AG04449 (cell line): ENCODE data around the gene PAPSS1.
"Not testable (repeated sequence)": the region's sequence is repeated elsewhere in the genome, so short reads cannot be mapped to it uniquely, and the experiment has no call there.

Experiments used
- CTCF ChIA-PET: fragments of 350-600 bp; formaldehyde crosslinking; extraction: SDS; loops from one replicate; lab custom pipeline; 2021; ENCODE audit warnings: antibody characterized with exemption; lab: Yijun Ruan, JAX
- POLR2A ChIA-PET: fragments of 400-600, 350-600 bp; formaldehyde crosslinking; extraction: SDS; loops from one replicate; lab custom pipeline; 2020; ENCODE audit warnings: antibody characterized with exemption, inconsistent platforms; lab: Yijun Ruan, JAX
- DNase-seq: peaks from one replicate; pipeline ENCODE4 v3.0.0-alpha.2; 2010; ENCODE audit warnings: low read depth, low spot score
- H3K4me3 ChIP-seq: 2 replicates; pipeline ENCODE4 v1.5.1; 2011; ENCODE audit warnings: low read depth, mild to moderate bottlenecking, control low read depth, low read length
- TF ChIP-seq, protein P1 (sequence below): IDR thresholded peaks from one replicate; pipeline ENCODE4 v1.5.1; 2011; ENCODE audit warnings: mild to moderate bottlenecking, moderate library complexity, low read length, control low read depth, inconsistent platforms; ENCODE audit not compliant: insufficient read depth; ENCODE audit errors: missing control alignments

PAPSS1 gene

GRCh38 chr4:107665001-107665400 lies 55.0 kb downstream of the PAPSS1 start:
- CTCF ChIA-PET = interaction anchor here (1.5 to 1.6 kb wide), 2 partner anchors 478 to 614 kb away, joined by 3 to 5 read pairs; no protein-coding TSS in a partner anchor
- no peak for DNase-seq
- H3K4me3 ChIP-seq = no peak overlapping the region
- TF ChIP-seq, protein P1, sequence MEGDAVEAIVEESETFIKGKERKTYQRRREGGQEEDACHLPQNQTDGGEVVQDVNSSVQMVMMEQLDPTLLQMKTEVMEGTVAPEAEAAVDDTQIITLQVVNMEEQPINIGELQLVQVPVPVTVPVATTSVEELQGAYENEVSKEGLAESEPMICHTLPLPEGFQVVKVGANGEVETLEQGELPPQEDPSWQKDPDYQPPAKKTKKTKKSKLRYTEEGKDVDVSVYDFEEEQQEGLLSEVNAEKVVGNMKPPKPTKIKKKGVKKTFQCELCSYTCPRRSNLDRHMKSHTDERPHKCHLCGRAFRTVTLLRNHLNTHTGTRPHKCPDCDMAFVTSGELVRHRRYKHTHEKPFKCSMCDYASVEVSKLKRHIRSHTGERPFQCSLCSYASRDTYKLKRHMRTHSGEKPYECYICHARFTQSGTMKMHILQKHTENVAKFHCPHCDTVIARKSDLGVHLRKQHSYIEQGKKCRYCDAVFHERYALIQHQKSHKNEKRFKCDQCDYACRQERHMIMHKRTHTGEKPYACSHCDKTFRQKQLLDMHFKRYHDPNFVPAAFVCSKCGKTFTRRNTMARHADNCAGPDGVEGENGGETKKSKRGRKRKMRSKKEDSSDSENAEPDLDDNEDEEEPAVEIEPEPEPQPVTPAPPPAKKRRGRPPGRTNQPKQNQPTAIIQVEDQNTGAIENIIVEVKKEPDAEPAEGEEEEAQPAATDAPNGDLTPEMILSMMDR = no peak
- POLR2A ChIA-PET = interaction anchor here (0.6 kb wide), 1 partner anchor 45 kb away, joined by 3 read pairs; no protein-coding TSS in a partner anchor

GRCh38 chr4:107658400-107659336 lies 61.4 kb downstream of the PAPSS1 start:
- CTCF ChIA-PET = no interaction called here
- POLR2A ChIA-PET = no interaction called here
- no peak for DNase-seq
- TF ChIP-seq, protein P1 = no peak
- H3K4me3 ChIP-seq = no peak overlapping the region

- ChIA-PET CTCF (interaction anchor here (1.0 to 1.3 kb wide), 2 partner anchors 12 to 55 kb away, joined by 3 read pairs; no protein-coding TSS in a partner anchor), POLR2A (no interaction called here)
- TF ChIP-seq, protein P1 = no peak
- no peak for DNase-seq
- H3K4me3 ChIP-seq = no peak overlapping the region
Measured at GRCh38 chr4:107655289-107655688, 64.7 kb downstream of the PAPSS1 start.

DNA sequence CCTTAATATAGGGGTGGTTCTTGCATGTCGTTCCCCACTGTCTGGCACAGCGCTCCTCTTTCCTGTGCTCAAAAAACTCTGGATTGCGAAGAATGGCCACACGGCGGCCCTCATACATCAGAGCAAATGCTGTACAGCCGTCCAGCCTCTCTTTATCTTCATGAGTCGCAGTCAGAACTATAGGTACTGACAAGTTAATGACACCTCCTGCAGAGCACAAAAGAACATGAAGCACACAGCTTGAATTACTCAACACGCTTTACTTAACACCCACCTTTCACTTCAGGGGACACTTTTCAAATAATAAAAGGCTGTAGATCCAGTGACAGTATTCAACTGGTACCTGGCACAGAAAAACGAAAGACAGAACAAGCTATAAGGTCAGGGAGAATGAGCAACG lies 65.3 kb downstream of the PAPSS1 start:
- CTCF ChIA-PET = interaction anchor here (0.7 to 1.3 kb wide), 3 partner anchors 12 to 92 kb away, joined by 3 read pairs; no protein-coding TSS in a partner anchor
- TF ChIP-seq, protein P1 = no peak
- POLR2A ChIA-PET = no interaction called here
- no peak for DNase-seq
- H3K4me3 ChIP-seq = no peak overlapping the region

DNA sequence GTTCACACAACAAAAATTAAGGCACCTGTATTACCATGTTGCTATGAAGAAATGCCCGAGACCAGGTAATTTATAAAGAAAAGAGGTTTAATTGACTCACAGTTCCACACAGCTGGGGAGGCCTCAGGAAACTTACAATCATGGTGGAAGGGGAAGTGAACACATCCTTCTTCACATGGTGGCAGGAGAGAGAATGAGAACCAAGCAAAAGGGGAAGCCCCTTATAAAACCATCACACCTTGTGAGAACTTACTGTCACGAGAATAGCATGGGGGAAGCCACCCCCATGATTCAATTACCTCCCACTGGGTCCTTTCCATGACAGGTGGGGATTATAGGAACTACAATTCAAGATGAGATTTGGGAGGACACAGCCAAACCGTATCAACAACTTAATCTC lies 68.6 kb downstream of the PAPSS1 start:
- CTCF ChIA-PET, H3K4me3 ChIP-seq: not testable (repeated sequence)

DNA sequence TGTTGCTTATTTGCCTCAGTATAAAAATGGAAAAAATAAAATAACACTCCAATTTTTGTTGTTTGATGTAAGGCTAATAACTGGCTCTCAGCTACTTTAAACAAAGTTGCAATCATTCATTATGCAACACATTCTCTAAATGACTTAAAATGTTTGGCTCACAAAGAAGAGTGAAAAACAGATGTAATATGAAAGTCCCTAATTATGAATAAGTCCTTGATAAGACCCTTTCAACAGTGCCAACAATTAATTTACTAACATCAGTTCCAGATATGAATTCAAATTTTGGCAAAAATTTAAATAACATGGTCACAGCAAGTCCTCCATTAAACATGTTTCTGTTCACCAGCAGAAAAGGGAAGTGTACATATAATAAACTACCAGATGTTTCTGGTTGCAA lies 69.8 kb downstream of the PAPSS1 start:
- ChIA-PET CTCF (no interaction called here), POLR2A (no interaction called here)
- TF ChIP-seq, protein P1 = no peak
- no peak overlapping the region for H3K4me3 ChIP-seq
- no peak for DNase-seq

More for the DNA sequence above, 68.6 kb downstream of the PAPSS1 start:
- DNase-seq, POLR2A ChIA-PET: not testable (repeated sequence)
